BE2C (cell line): ENCODE data around the gene PRR20G.

Experiments
- DNase-seq: peaks from one replicate; pipeline ENCODE4 v3.0.0-alpha.2; 2020
- H3K27me3 ChIP-seq: fragments of 250-450 bp; sonication (Bioruptor Pico); 2 replicates; pipeline ENCODE4 v1.5.1; 2020; ENCODE audit warnings: mild to moderate bottlenecking
- H3K36me3 ChIP-seq: fragments of 250-450 bp; sonication (Bioruptor Pico); 2 replicates; pipeline ENCODE4 v1.5.1; 2020; ENCODE audit warnings: mild to moderate bottlenecking
- H3K4me1 ChIP-seq: fragments of 250-450 bp; sonication (Bioruptor Pico); 2 replicates; pipeline ENCODE4 v1.5.1; 2020
- H3K4me3 ChIP-seq: 2 replicates; pipeline ENCODE4 v1.5.1; 2011; ENCODE audit warnings: low read depth, low read length
- H3K9me3 ChIP-seq: fragments of 250-450 bp; sonication (Bioruptor Pico); 2 replicates; pipeline ENCODE4 v1.5.1; 2020
- TF ChIP-seq, protein P1 (sequence below): IDR thresholded peaks from 2 replicates; pipeline ENCODE4 v1.5.1; 2012; ENCODE audit warnings: mild to moderate bottlenecking, low read depth, low read length

Gene PRR20G

DNA sequence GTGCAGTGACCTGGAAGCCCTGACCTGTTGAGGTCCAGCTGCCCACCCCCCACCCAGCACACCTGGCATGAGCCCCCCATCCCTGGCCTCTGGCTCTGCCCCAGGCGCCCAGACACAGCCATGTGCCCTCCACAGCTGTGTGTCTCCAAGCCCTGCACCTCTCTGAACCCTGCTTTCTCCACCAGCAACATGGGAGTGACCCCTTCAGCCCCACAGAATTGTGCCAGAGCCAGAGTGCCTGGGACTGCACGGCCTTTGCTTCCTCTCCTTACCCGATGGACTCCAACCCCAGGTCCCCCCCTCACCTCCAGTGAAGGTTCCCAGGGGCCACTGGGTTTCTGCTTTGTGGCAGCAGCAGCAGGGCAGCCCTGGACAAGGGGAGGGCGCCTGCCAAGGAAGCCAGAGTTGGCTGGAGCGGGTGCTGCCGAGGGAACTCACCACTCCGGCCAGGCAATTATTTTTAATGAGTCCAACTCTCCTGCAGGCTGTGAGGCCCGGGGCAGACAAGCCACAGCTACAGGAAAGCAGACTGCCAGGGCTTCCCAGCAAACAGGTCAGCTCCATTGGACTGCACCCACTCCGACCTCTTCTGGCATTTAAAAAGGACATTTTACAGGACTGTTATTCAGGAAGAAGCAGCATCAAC is 24.1 kb downstream of the PRR20G start:
- TF ChIP-seq, protein P1, sequence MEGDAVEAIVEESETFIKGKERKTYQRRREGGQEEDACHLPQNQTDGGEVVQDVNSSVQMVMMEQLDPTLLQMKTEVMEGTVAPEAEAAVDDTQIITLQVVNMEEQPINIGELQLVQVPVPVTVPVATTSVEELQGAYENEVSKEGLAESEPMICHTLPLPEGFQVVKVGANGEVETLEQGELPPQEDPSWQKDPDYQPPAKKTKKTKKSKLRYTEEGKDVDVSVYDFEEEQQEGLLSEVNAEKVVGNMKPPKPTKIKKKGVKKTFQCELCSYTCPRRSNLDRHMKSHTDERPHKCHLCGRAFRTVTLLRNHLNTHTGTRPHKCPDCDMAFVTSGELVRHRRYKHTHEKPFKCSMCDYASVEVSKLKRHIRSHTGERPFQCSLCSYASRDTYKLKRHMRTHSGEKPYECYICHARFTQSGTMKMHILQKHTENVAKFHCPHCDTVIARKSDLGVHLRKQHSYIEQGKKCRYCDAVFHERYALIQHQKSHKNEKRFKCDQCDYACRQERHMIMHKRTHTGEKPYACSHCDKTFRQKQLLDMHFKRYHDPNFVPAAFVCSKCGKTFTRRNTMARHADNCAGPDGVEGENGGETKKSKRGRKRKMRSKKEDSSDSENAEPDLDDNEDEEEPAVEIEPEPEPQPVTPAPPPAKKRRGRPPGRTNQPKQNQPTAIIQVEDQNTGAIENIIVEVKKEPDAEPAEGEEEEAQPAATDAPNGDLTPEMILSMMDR, result no peak
- DNase-seq, result no peak
- Histone ChIP-seq H3K27me3 (no peaks in the 10 kb centered on the region), H3K9me3 (0 out of 2 replicates have a peak, but pooled peaks cover 3% of the 10 kb centered on the region), H3K36me3 (no peaks in the 10 kb centered on the region), H3K4me3 (no peak overlapping the region), H3K4me1 (no peaks in the 10 kb centered on the region)

DNA sequence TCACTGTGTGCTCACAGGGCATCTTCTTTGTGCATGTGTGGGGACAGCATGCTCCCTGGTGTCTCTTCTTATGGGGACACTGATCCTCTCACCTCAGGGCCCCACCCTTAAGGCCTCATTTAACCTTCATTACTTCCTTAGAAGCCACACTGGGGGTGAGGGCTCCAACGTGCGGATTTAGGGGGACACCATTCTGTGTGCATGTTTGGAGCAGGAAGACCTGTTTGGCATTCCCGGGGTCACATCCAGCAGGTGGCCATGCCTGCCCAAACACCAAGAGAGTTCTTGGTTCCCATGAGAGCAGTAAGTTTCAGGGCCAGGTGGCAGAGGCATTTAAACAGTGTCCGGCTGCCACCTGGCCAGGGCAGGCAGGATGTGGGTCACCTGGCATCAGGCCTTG is 24.8 kb downstream of the PRR20G start:
- no peak for DNase-seq
- H3K4me3 ChIP-seq, result no peak overlapping the region
- no peaks in the 10 kb centered on the region for H3K4me1 ChIP-seq
- TF ChIP-seq, protein P1, result no peak
- 0 out of 2 replicates have a peak, but pooled peaks cover under 1% of the 10 kb centered on the region for H3K9me3 ChIP-seq
- no peaks in the 10 kb centered on the region for H3K27me3 ChIP-seq
- no peaks in the 10 kb centered on the region for H3K36me3 ChIP-seq

GRCh38 chr3:127262533-127262932 is 25.3 kb downstream of the PRR20G start:
- H3K4me3 ChIP-seq, result no peak overlapping the region
- H3K27me3 ChIP-seq, result no peaks in the 10 kb centered on the region
- no peak for DNase-seq
- H3K4me1 ChIP-seq, result no peaks in the 10 kb centered on the region
- TF ChIP-seq, protein P1, result no peak
- H3K36me3 ChIP-seq, result no peaks in the 10 kb centered on the region
- no peaks in the 10 kb centered on the region for H3K9me3 ChIP-seq

DNA sequence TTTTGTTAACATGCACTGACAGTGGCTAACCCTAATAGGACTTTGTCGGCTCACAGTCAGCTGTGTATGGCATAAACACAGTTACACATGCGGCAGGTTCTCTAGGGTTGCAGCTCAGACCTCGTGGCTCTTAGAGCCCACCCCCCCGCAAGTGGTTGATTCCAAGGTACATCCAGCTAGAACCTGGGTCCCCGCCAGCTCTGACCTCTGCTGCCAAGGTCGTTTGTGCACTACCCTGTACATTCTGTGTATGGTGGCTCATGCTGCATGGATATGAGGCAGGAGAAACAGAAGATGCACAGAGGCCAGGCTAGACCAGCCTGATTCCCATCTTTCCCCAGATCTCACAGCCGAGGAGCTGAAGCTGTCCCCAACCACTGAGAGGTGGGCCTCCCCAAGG is 25.9 kb downstream of the PRR20G start:
- TF ChIP-seq, protein P1, result no peak
- H3K9me3 ChIP-seq, result no peaks in the 10 kb centered on the region
- no peak for DNase-seq
- no peak overlapping the region for H3K4me3 ChIP-seq
- no peaks in the 10 kb centered on the region for H3K36me3 ChIP-seq
- no peaks in the 10 kb centered on the region for H3K27me3 ChIP-seq
- no peaks in the 10 kb centered on the region for H3K4me1 ChIP-seq

- TF ChIP-seq, protein P1, result no peak
- Histone ChIP-seq H3K36me3 (no peaks in the 10 kb centered on the region), H3K9me3 (no peaks in the 10 kb centered on the region), H3K27me3 (no peaks in the 10 kb centered on the region), H3K4me1 (no peaks in the 10 kb centered on the region), H3K4me3 (no peak overlapping the region)
- no peak for DNase-seq
Observed at GRCh38 chr3:127260826-127261555, 26.9 kb downstream of the PRR20G start.

- H3K27me3 ChIP-seq, result no peaks in the 10 kb centered on the region
- TF ChIP-seq, protein P1, result no peak
- H3K9me3 ChIP-seq, result no peaks in the 10 kb centered on the region
- no peaks in the 10 kb centered on the region for H3K36me3 ChIP-seq
- H3K4me1 ChIP-seq, result no peaks in the 10 kb centered on the region
- no peak for DNase-seq
- H3K4me3 ChIP-seq, result no peak overlapping the region
Observed at GRCh38 chr3:127260416-127260815, 27.4 kb downstream of the PRR20G start.
